HG02938 (cell line): Measurements from ENCODE around the gene SIX2.

Experiments used
- ATAC-seq: cut with Tn5 transposase; IDR thresholded peaks from one replicate; pipeline ENCODE4 v1.9.1; 2021; ENCODE audit warnings: mild to moderate bottlenecking, moderate library complexity; ENCODE audit not compliant: unreplicated experiment

SIX2 gene

GRCh38 chr2:45003579-45004551 is 5.4 kb downstream of the SIX2 start:
- ATAC-seq: no peak

- no peak for ATAC-seq
Measured at GRCh38 chr2:45002686-45003085, 6.6 kb downstream of the SIX2 start.

- no peak for ATAC-seq
Measured at GRCh38 chr2:45001869-45002385, 7.3 kb downstream of the SIX2 start.

- ATAC-seq: no peak
Measured at GRCh38 chr2:45000921-45001868, 8.1 kb downstream of the SIX2 start.

- no peak for ATAC-seq
Measured at GRCh38 chr2:45000341-45000901, 8.8 kb downstream of the SIX2 start.

GRCh38 chr2:44999540-44999939 is 9.7 kb downstream of the SIX2 start:
- ATAC-seq: no peak

- no peak for ATAC-seq
Measured at GRCh38 chr2:44997963-44998362, 11.3 kb downstream of the SIX2 start.

- no peak for ATAC-seq
Measured at GRCh38 chr2:44996356-44996755, 12.9 kb downstream of the SIX2 start.

GRCh38 chr2:44994377-44994776 is 14.9 kb downstream of the SIX2 start:
- ATAC-seq: no peak

- ATAC-seq: no peak
Measured at GRCh38 chr2:44989176-44989575, 20.1 kb downstream of the SIX2 start.

GRCh38 chr2:44983836-44984604 is 25.2 kb downstream of the SIX2 start:
- ATAC-seq: no peak

GRCh38 chr2:44981714-44982108 is 27.5 kb downstream of the SIX2 start:
- ATAC-seq: no peak

GRCh38 chr2:44980751-44981713 is 28.2 kb downstream of the SIX2 start:
- ATAC-seq: no peak

- no peak for ATAC-seq
Measured at GRCh38 chr2:44979581-44979980, 29.7 kb downstream of the SIX2 start.

GRCh38 chr2:44975571-44976450 is 33.4 kb downstream of the SIX2 start:
- no peak for ATAC-seq

- no peak for ATAC-seq
Measured at GRCh38 chr2:44974064-44974715, 35.1 kb downstream of the SIX2 start.

- ATAC-seq: no peak
Measured at GRCh38 chr2:44972771-44973535, 36.3 kb downstream of the SIX2 start.
